K562 (cell line): Measurements from ENCODE around the gene RBM12. TPM values are rescaled to one million over a fixed set of nuclear protein-coding genes. Genes with fewer than 3 reads are reported as not detected.
A peak's percentile ranks its signal among the peaks of the same experiment; 100 is the strongest.

ENCODE experiments used
- HOMEZ ChIP-seq: fragments of 250-450 bp; sonication (Bioruptor Pico); IDR thresholded peaks from 2 replicates; pipeline ENCODE4 v1.4.0; 2020; ENCODE audit warnings: mild to moderate bottlenecking, moderate library complexity
- MEIS2 ChIP-seq: fragments of 450-650 bp; IDR thresholded peaks from 2 replicates; pipeline ENCODE4 v1.6.1; 2014; ENCODE audit warnings: mild to moderate bottlenecking; ENCODE audit not compliant: partially characterized antibody
- RBM17 ChIP-seq: fragments of 200-400 bp; formaldehyde crosslinking; IDR thresholded peaks from 2 replicates; pipeline ENCODE4 v1.6.1; 2017; ENCODE audit warnings: low read depth, mild to moderate bottlenecking, low read length, borderline replicate concordance
- SMARCA4 ChIP-seq: fragments of 450-650 bp; IDR thresholded peaks from 2 replicates; pipeline ENCODE4 v1.6.1; 2016
- SMARCC2 ChIP-seq: fragments of 450-650 bp; IDR thresholded peaks from 2 replicates; pipeline ENCODE4 v1.6.1; 2017; ENCODE audit warnings: antibody characterized with exemption, moderate library complexity, mild to moderate bottlenecking, low read depth
- SRSF1 ChIP-seq: fragments of 200-400 bp; formaldehyde crosslinking; IDR thresholded peaks from 2 replicates; pipeline ENCODE4 v1.6.1; 2017; ENCODE audit warnings: mild to moderate bottlenecking, low read depth, low read length, moderate library complexity
- ZBTB1 ChIP-seq: sonication (generic); formaldehyde crosslinking; IDR thresholded peaks from 2 replicates; pipeline ENCODE4 v1.8.1; 2023; ENCODE audit warnings: missing genetic modification reagents, low read depth, mild to moderate bottlenecking, borderline replicate concordance
- ZNF316 ChIP-seq: fragments of 450-650 bp; IDR thresholded peaks from 2 replicates; pipeline ENCODE4 v1.6.1; 2016
- polyA plus RNA-seq, 8 experiments: library from polyadenylated mRNA; depleted of rRNA in 4 of 8; stranded (reverse) in 5 of 8; unstranded in 3 of 8; fragments of >200 nt; fragmentation: Nextera tagmentation in 2 of 8; fragmentation: Illumina TruSeq in 1 of 8; extraction: Ambion mirVana in 2 of 8; extraction: Trizol in 1 of 8; gene quantifications; 2 replicates each; pipeline versions ENCODE4 v1.2.1 to v1.2.3, GENCODE V29; 2011 to 2014; ENCODE audit warnings: inconsistent platforms in 1 of 8, missing spikeins in 1 of 8
- total RNA-seq, 7 experiments: library from RNA; depleted of rRNA in 6 of 7; stranded (reverse); fragments of >200 nt in 6 of 7; fragmentation: Illumina TruSeq in 2 of 7; extraction: Trizol in 2 of 7; gene quantifications; 2 replicates each; pipeline versions ENCODE4 v1.2.1 to v1.2.3, GENCODE V29; 2011 to 2021; ENCODE audit warnings: low replicate concordance in 1 of 7
- TF ChIP-seq, protein P1 (sequence below): fragments of 200-600 bp; sonication (generic); IDR thresholded peaks from one replicate; pipeline ENCODE4 v1.6.1; 2012; ENCODE audit warnings: mild to moderate bottlenecking, low read depth, low read length, inconsistent platforms

Gene RBM12
- total and polyA plus RNA-seq, 9 of the 15 experiments (the other 6 are each of a cell fraction or from before 2014, with no cell fraction given), result 5.0 to 162 (median 73.3) TPM

DNA sequence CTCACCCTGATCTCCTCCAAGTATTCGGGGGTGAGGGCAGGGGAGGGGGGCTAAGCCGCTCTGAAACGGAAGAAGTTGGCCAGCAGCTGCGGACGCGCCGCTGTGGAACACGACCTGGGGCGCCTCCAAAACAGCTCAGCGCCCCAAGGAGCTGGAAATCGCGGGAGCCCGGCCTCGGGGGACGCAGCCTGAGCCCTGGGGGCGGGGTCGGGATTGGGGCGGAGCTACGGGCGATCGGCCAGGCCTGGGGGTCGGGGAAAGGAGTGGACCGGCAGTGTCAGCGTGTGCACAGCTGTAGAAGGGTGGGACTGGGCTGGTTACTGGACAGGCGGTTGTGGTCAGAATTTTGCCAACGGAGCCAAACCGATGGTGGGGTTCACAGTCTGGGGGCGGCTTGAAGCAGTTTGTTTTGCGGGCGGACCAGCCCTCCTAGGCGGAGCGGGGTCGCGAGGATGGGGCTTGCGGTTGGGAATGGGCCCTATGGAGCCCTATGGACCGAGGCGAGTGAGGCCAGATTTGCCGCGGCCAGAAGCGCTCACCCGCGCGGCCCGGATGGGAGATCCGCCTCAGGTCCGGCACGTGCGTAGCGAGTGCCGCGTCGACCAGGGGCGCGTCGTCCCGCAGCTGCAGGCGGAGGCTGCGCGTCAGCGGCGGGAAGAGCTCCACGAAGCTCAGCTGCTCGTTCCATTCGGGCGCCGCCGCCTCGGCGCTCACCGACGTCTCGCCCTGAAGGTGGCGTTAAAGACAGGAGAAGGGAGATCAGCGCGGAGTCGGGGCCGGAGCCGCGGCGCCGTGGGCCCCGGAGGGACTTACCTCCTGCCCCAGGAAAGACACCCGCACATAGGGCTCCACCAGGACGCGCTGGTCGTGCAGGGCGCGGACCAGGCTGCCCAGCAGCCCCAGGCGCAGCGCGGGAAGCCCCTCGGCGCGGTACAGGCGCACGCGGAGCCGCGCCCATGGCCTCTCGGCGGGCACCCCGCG is 63.4 kb downstream of the RBM12 start (continued):
- no peak for TF ChIP-seq SMARCC2
- no peak for TF ChIP-seq MEIS2
- TF ChIP-seq, protein P1, sequence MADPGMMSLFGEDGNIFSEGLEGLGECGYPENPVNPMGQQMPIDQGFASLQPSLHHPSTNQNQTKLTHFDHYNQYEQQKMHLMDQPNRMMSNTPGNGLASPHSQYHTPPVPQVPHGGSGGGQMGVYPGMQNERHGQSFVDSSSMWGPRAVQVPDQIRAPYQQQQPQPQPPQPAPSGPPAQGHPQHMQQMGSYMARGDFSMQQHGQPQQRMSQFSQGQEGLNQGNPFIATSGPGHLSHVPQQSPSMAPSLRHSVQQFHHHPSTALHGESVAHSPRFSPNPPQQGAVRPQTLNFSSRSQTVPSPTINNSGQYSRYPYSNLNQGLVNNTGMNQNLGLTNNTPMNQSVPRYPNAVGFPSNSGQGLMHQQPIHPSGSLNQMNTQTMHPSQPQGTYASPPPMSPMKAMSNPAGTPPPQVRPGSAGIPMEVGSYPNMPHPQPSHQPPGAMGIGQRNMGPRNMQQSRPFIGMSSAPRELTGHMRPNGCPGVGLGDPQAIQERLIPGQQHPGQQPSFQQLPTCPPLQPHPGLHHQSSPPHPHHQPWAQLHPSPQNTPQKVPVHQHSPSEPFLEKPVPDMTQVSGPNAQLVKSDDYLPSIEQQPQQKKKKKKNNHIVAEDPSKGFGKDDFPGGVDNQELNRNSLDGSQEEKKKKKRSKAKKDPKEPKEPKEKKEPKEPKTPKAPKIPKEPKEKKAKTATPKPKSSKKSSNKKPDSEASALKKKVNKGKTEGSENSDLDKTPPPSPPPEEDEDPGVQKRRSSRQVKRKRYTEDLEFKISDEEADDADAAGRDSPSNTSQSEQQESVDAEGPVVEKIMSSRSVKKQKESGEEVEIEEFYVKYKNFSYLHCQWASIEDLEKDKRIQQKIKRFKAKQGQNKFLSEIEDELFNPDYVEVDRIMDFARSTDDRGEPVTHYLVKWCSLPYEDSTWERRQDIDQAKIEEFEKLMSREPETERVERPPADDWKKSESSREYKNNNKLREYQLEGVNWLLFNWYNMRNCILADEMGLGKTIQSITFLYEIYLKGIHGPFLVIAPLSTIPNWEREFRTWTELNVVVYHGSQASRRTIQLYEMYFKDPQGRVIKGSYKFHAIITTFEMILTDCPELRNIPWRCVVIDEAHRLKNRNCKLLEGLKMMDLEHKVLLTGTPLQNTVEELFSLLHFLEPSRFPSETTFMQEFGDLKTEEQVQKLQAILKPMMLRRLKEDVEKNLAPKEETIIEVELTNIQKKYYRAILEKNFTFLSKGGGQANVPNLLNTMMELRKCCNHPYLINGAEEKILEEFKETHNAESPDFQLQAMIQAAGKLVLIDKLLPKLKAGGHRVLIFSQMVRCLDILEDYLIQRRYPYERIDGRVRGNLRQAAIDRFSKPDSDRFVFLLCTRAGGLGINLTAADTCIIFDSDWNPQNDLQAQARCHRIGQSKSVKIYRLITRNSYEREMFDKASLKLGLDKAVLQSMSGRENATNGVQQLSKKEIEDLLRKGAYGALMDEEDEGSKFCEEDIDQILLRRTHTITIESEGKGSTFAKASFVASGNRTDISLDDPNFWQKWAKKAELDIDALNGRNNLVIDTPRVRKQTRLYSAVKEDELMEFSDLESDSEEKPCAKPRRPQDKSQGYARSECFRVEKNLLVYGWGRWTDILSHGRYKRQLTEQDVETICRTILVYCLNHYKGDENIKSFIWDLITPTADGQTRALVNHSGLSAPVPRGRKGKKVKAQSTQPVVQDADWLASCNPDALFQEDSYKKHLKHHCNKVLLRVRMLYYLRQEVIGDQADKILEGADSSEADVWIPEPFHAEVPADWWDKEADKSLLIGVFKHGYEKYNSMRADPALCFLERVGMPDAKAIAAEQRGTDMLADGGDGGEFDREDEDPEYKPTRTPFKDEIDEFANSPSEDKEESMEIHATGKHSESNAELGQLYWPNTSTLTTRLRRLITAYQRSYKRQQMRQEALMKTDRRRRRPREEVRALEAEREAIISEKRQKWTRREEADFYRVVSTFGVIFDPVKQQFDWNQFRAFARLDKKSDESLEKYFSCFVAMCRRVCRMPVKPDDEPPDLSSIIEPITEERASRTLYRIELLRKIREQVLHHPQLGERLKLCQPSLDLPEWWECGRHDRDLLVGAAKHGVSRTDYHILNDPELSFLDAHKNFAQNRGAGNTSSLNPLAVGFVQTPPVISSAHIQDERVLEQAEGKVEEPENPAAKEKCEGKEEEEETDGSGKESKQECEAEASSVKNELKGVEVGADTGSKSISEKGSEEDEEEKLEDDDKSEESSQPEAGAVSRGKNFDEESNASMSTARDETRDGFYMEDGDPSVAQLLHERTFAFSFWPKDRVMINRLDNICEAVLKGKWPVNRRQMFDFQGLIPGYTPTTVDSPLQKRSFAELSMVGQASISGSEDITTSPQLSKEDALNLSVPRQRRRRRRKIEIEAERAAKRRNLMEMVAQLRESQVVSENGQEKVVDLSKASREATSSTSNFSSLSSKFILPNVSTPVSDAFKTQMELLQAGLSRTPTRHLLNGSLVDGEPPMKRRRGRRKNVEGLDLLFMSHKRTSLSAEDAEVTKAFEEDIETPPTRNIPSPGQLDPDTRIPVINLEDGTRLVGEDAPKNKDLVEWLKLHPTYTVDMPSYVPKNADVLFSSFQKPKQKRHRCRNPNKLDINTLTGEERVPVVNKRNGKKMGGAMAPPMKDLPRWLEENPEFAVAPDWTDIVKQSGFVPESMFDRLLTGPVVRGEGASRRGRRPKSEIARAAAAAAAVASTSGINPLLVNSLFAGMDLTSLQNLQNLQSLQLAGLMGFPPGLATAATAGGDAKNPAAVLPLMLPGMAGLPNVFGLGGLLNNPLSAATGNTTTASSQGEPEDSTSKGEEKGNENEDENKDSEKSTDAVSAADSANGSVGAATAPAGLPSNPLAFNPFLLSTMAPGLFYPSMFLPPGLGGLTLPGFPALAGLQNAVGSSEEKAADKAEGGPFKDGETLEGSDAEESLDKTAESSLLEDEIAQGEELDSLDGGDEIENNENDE, result no peak
- no peak for TF ChIP-seq SMARCA4
- no peak for TF ChIP-seq RBM17
- no peak for TF ChIP-seq ZNF316
- peak; percentile 86 for TF ChIP-seq ZBTB1
- no peak for TF ChIP-seq HOMEZ
- no peak for TF ChIP-seq SRSF1
